Osteoblast (primary cell): ENCODE results near the gene ZSCAN10. TPM values are rescaled to one million over a fixed set of nuclear protein-coding genes. Genes with fewer than 3 reads are reported as not detected.
"Not testable (repeated sequence)": the region's sequence is repeated elsewhere in the genome, so short reads cannot be mapped to it uniquely, and the experiment has no call there.

Source experiments
- DNase-seq: peaks from one replicate; pipeline ENCODE4 v3.0.0; 2011; ENCODE audit warnings: low spot score, mixed read lengths; ENCODE audit not compliant: insufficient read length; ENCODE audit errors: missing footprints
- H2AFZ ChIP-seq: 2 replicates; pipeline ENCODE4 v1.6.0; 2011; ENCODE audit warnings: mild to moderate bottlenecking, low read length
- H3K27ac ChIP-seq: 2 replicates; pipeline ENCODE4 v1.5.1; 2011; ENCODE audit warnings: mild to moderate bottlenecking, low read depth, low read length, moderate library complexity
- H3K27me3 ChIP-seq: 2 replicates; pipeline ENCODE4 v1.6.0; 2012; ENCODE audit warnings: mild to moderate bottlenecking, control low read depth, inconsistent platforms, low read length, moderate library complexity; ENCODE audit not compliant: insufficient read depth
- H3K36me3 ChIP-seq: 2 replicates; pipeline ENCODE4 v1.5.1; 2011; ENCODE audit warnings: mild to moderate bottlenecking, low read length, control low read depth, moderate library complexity; ENCODE audit not compliant: insufficient read depth
- H3K4me1 ChIP-seq: 2 replicates; pipeline ENCODE4 v1.5.1; 2011; ENCODE audit warnings: mild to moderate bottlenecking, low read length, control low read depth, moderate library complexity; ENCODE audit not compliant: insufficient read depth
- H3K4me2 ChIP-seq: 2 replicates; pipeline ENCODE4 v1.6.0; 2011; ENCODE audit warnings: mild to moderate bottlenecking, low read length; ENCODE audit not compliant: insufficient read depth
- H3K4me3 ChIP-seq: fragments of 200-600 bp; sonication (generic); 3 replicates; pipeline ENCODE4 v1.5.1; 2012; ENCODE audit warnings: mild to moderate bottlenecking, low read length, inconsistent platforms; ENCODE audit not compliant: insufficient read depth
- H3K79me2 ChIP-seq: 2 replicates; pipeline ENCODE4 v1.6.0; 2012; ENCODE audit warnings: mild to moderate bottlenecking, low read length, control low read depth, inconsistent platforms; ENCODE audit not compliant: insufficient read depth
- H3K9me3 ChIP-seq: 2 replicates; pipeline ENCODE4 v1.5.1; 2011; ENCODE audit warnings: low read depth, low read length, control low read depth
- H4K20me1 ChIP-seq: 2 replicates; pipeline ENCODE4 v1.6.0; 2012; ENCODE audit warnings: mild to moderate bottlenecking, low read length, control low read depth; ENCODE audit not compliant: insufficient read depth
- total RNA-seq: library from RNA; depleted of rRNA; stranded (reverse); fragments of >200 nt; gene quantifications from 2 replicates; pipeline ENCODE4 v1.2.3, GENCODE V29; 2012
- TF ChIP-seq, protein P1 (sequence below): IDR thresholded peaks from 2 replicates; pipeline ENCODE4 v1.5.1; 2011; ENCODE audit warnings: mild to moderate bottlenecking, low read depth, low read length, moderate library complexity; ENCODE audit errors: extremely low read depth

The ZSCAN10 gene
- total RNA-seq, 1 donor, result not detected

DNA sequence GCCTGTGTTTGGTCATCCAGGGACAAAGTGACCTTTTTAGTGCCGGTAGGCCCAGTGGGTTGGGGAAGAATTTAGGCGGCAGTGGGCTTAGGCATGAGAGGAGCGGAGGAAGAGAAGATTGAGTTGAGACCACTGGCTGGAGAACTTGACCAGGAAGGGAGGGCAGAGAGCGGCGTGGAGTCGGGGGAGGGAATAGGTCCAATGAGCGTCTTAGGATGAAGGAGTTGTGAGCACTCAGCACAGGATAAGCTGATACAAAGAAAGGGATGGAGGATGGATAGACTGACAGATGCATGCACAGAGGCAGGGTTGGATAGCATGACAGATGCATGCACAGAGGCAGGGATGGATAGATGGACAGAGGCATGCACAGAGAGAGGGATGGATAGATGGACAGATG lies 25.6 kb downstream of the ZSCAN10 start:
- H3K27me3 ChIP-seq, result peaks cover 22% of the 10 kb centered on the region
- H2AFZ ChIP-seq, result no peak overlapping the region
- TF ChIP-seq, protein P1, sequence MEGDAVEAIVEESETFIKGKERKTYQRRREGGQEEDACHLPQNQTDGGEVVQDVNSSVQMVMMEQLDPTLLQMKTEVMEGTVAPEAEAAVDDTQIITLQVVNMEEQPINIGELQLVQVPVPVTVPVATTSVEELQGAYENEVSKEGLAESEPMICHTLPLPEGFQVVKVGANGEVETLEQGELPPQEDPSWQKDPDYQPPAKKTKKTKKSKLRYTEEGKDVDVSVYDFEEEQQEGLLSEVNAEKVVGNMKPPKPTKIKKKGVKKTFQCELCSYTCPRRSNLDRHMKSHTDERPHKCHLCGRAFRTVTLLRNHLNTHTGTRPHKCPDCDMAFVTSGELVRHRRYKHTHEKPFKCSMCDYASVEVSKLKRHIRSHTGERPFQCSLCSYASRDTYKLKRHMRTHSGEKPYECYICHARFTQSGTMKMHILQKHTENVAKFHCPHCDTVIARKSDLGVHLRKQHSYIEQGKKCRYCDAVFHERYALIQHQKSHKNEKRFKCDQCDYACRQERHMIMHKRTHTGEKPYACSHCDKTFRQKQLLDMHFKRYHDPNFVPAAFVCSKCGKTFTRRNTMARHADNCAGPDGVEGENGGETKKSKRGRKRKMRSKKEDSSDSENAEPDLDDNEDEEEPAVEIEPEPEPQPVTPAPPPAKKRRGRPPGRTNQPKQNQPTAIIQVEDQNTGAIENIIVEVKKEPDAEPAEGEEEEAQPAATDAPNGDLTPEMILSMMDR, result no peak
- no peak overlapping the region for H3K4me3 ChIP-seq
- no peak overlapping the region for H3K27ac ChIP-seq
- H3K4me1 ChIP-seq, result no peaks in the 10 kb centered on the region
- no peaks in the 10 kb centered on the region for H3K79me2 ChIP-seq
- no peaks in the 10 kb centered on the region for H3K36me3 ChIP-seq
- no peaks in the 10 kb centered on the region for H4K20me1 ChIP-seq
- DNase-seq, result no peak
- no peaks in the 10 kb centered on the region for H3K9me3 ChIP-seq
- H3K4me2 ChIP-seq, result no peak overlapping the region

DNA sequence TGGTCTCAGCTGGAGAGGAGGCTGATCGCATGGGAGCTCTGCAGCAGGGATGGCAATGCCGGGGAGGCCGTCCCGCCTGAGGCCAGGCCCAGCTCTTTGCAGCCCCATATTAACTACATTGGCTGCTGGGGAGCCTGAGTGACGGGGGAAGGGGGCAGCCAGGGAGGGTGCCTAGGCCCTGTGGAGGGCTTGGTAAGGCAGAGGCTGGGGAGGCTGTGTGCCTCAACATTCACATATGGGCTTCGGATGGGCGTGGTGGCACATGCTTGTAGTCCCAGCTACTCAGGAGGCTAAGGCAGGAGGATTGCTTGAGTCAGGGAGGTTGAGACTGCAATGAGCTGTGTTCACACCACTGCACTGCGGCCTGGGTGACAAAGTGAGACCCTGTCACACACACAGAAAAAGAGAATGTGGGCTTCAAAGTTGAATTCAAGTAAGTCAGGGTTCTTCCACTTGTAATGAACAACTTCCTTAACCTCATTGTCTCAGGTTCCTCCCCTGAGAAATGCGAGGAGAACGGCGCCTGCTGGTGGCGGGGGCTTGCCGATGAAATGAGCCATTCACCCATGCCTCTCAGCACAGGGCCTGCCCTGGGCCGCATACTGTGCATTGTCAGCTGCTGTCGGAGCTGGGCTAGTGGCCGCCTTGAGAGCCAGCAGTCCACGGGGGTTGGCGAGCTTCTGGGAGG lies 26.4 kb downstream of the ZSCAN10 start:
- H3K4me1 ChIP-seq, H4K20me1 ChIP-seq, H3K27ac ChIP-seq, DNase-seq, H3K36me3 ChIP-seq, H3K4me3 ChIP-seq, H3K79me2 ChIP-seq, H2AFZ ChIP-seq, H3K9me3 ChIP-seq, H3K4me2 ChIP-seq: not testable (repeated sequence)
- peaks cover 20% of the 10 kb centered on the region for H3K27me3 ChIP-seq

DNA sequence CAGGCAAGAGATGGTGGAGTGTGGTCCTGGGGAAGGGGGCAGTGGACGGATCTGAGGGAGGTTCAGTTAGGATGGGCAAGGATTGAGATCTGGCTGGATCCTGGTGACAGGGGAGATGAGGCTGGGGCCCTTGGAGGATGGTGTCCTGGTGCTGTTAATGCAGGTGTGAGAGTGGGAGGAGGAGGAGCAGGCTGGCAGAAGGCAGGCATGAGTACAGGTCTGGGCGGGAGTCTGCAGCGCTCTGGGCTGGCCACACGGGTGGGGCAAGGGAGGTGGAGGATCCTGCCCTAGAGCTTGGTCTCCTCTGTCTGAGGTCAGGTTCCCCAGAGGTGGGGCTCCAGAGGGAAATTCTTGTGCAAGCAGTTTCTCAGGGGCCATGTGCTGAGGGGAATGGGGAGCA lies 26.9 kb downstream of the ZSCAN10 start:
- not testable (repeated sequence) for H3K4me3 ChIP-seq, H3K4me1 ChIP-seq, H2AFZ ChIP-seq, H3K79me2 ChIP-seq, H4K20me1 ChIP-seq, DNase-seq, H3K9me3 ChIP-seq, H3K4me2 ChIP-seq, H3K27ac ChIP-seq, H3K36me3 ChIP-seq
- peaks cover 15% of the 10 kb centered on the region for H3K27me3 ChIP-seq

DNA sequence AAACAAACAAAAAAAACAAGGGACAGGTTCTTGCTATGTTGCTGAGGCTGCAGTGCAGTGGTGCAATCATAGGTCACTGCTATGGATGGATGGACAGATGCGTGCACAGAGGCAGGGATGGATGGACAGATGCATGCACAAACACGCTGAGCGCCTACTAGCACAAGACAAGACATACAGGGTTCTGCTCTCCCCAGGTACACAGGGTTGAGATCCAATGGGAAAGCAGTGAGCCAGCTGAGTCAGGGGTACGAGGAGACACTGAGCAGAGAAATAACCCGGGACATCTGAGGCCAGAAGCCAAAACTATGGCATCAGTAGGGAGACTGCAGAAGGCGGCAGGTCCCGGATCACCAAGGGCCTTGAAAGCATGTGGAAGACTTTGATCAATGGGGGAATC lies 27.4 kb downstream of the ZSCAN10 start:
- no peaks in the 10 kb centered on the region for H3K4me1 ChIP-seq
- no peak for DNase-seq
- H3K27me3 ChIP-seq, result peaks cover 13% of the 10 kb centered on the region

DNA sequence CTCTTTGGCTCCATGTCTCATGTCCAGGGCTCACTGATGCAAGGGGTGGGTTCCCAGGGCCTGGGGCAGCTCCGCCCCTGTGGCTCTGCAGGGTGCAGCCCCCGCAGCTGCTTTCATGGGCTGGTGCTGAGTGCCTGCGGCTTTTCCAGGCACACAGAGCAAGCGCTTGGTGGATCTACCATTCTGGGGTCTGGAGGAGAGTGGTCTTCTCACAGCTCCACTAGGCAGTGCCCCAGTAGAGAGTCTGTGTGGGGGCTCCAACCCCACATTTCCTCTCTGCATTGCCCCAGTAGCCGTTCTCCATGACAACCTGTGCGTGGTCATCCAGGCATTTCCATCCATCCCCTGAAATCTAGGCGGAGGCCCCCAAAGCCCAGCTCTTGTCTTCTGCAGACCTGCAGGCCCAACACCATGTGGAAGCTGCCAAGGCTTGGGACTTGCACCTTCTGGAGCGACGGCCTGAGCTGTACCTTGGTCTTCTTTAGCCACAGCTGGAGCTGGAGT lies 28.4 kb downstream of the ZSCAN10 start:
- H3K27me3 ChIP-seq, result peaks cover 8% of the 10 kb centered on the region
- no peak overlapping the region for H3K27ac ChIP-seq
- no peak for DNase-seq
- H3K9me3 ChIP-seq, result no peaks in the 10 kb centered on the region
- TF ChIP-seq, protein P1, result no peak
- H4K20me1 ChIP-seq, result no peaks in the 10 kb centered on the region
- no peaks in the 10 kb centered on the region for H3K4me1 ChIP-seq
- no peak overlapping the region for H2AFZ ChIP-seq
- H3K36me3 ChIP-seq, result no peaks in the 10 kb centered on the region
- no peak overlapping the region for H3K4me2 ChIP-seq
- H3K4me3 ChIP-seq, result no peak overlapping the region
- no peaks in the 10 kb centered on the region for H3K79me2 ChIP-seq

More for the DNA sequence above, 27.4 kb downstream of the ZSCAN10 start:
- Histone ChIP-seq H3K27ac (no peak overlapping the region), H4K20me1 (no peaks in the 10 kb centered on the region), H3K4me3 (no peak overlapping the region), H3K9me3 (no peaks in the 10 kb centered on the region), H3K79me2 (no peaks in the 10 kb centered on the region), H3K36me3 (no peaks in the 10 kb centered on the region), H3K4me2 (no peak overlapping the region), H2AFZ (no peak overlapping the region)
- TF ChIP-seq, protein P1, result no peak

DNA sequence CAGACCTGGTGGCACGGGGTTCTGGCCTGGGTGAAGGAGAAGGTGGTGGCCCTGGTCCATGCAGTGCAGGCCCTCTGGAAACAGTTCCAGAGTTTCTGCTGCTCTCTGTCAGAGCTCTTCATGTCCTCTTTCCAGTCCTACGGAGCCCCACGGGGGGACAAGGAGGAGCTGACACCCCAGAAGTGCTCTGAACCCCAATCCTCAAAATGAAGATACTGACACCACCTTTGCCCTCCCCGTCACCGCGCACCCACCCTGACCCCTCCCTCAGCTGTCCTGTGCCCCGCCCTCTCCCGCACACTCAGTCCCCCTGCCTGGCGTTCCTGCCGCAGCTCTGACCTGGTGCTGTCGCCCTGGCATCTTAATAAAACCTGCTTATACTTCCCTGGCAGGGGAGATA lies 29.9 kb downstream of the ZSCAN10 start:
- not testable (repeated sequence) for H3K9me3 ChIP-seq, H3K27me3 ChIP-seq, H3K4me3 ChIP-seq, H3K4me1 ChIP-seq, H2AFZ ChIP-seq, H3K4me2 ChIP-seq, H3K79me2 ChIP-seq, DNase-seq, H4K20me1 ChIP-seq, H3K27ac ChIP-seq, H3K36me3 ChIP-seq
